K562 (cell line): ENCODE data around the gene ANKRD34A. TPM values are rescaled to one million over a fixed set of nuclear protein-coding genes. Genes with fewer than 3 reads are reported as not detected.
A peak's percentile ranks its signal among the peaks of the same experiment; 100 is the strongest.

Source experiments
- ATF4 ChIP-seq: fragments of 450-650 bp; formaldehyde crosslinking; IDR thresholded peaks from 2 replicates; pipeline ENCODE4 v1.4.0; 2022; ENCODE audit warnings: mild to moderate bottlenecking, moderate library complexity
- CBX1 ChIP-seq: sonication (generic); IDR thresholded peaks from 2 replicates; pipeline ENCODE4 v1.6.1; 2016; ENCODE audit warnings: antibody characterized with exemption, low read depth, mild to moderate bottlenecking
- CEBPG ChIP-seq, 3 experiments: fragments of 200-800 bp in 1 of 3; sonication (Bioruptor generic) in 1 of 3; sonication (generic) in 1 of 3; formaldehyde crosslinking in 1 of 3; IDR thresholded peaks in 2 of 3; conservative IDR thresholded peaks in 1 of 3; 2 replicates each; pipeline versions ENCODE4 v1.6.1 to v1.8.0; 2016 to 2022; ENCODE audit warnings: missing compliant biosample characterization in 2 of 3, missing genetic modification characterization in 2 of 3, mild to moderate bottlenecking in 1 of 3, missing genetic modification reagents in 1 of 3
- CHD2 ChIP-seq: IDR thresholded peaks from 2 replicates; pipeline ENCODE4 v1.6.1; 2011; ENCODE audit warnings: low read depth, low read length
- HDAC3 ChIP-seq: fragments of 450-650 bp; IDR thresholded peaks from 2 replicates; pipeline ENCODE4 v1.6.1; 2018; ENCODE audit warnings: borderline replicate concordance, mild to moderate bottlenecking, moderate library complexity; ENCODE audit not compliant: partially characterized antibody
- HINFP ChIP-seq: fragments of 450-650 bp; conservative IDR thresholded peaks from 2 replicates; pipeline ENCODE4 v1.6.1; 2016; ENCODE audit warnings: missing genetic modification characterization, low read depth, mild to moderate bottlenecking, control low read depth, missing compliant biosample characterization
- HNRNPL ChIP-seq: fragments of 200-400 bp; formaldehyde crosslinking; IDR thresholded peaks from 2 replicates; pipeline ENCODE4 v1.6.1; 2017; ENCODE audit warnings: low read depth, mild to moderate bottlenecking, low read length
- MXD1 ChIP-seq: fragments of 250-450 bp; sonication (Bioruptor Pico); IDR thresholded peaks from 2 replicates; pipeline ENCODE4 v1.8.0; 2021; ENCODE audit warnings: borderline replicate concordance, mild to moderate bottlenecking, moderate library complexity; ENCODE audit not compliant: poor library complexity, severe bottlenecking
- NFRKB ChIP-seq: fragments of 450-650 bp; IDR thresholded peaks from 2 replicates; pipeline ENCODE4 v1.6.1; 2016; ENCODE audit warnings: low read depth
- POLR2G ChIP-seq: fragments of 200-400 bp; formaldehyde crosslinking; IDR thresholded peaks from 2 replicates; pipeline ENCODE4 v1.6.1; 2017; ENCODE audit warnings: low read depth, mild to moderate bottlenecking, antibody characterized with exemption, low read length, moderate library complexity
- TEAD1 ChIP-seq, 2 experiments: fragments of 450-650 bp in 1 of 2; sonication (generic) in 1 of 2; formaldehyde crosslinking; IDR thresholded peaks; 2 replicates each; pipeline versions ENCODE4 v1.4.0 to v1.8.0; 2020 to 2022; ENCODE audit warnings: mild to moderate bottlenecking in 2 of 2, missing genetic modification reagents in 1 of 2
- ZBTB40 ChIP-seq, 2 experiments: fragments of 450-650 bp in 1 of 2; sonication (generic) in 1 of 2; formaldehyde crosslinking in 1 of 2; IDR thresholded peaks; 2 replicates each; pipeline versions ENCODE4 v1.7.1 to v1.9.0; 2016 to 2022; ENCODE audit warnings: inconsistent platforms in 1 of 2, mild to moderate bottlenecking in 1 of 2, missing genetic modification reagents in 1 of 2
- polyA plus RNA-seq, 8 experiments: library from polyadenylated mRNA; depleted of rRNA in 4 of 8; stranded (reverse) in 5 of 8; unstranded in 3 of 8; fragments of >200 nt; fragmentation: Nextera tagmentation in 2 of 8; fragmentation: Illumina TruSeq in 1 of 8; extraction: Ambion mirVana in 2 of 8; extraction: Trizol in 1 of 8; gene quantifications; 2 replicates each; pipeline versions ENCODE4 v1.2.1 to v1.2.3, GENCODE V29; 2011 to 2014; ENCODE audit warnings: inconsistent platforms in 1 of 8, missing spikeins in 1 of 8
- total RNA-seq, 7 experiments: library from RNA; depleted of rRNA in 6 of 7; stranded (reverse); fragments of >200 nt in 6 of 7; fragmentation: Illumina TruSeq in 2 of 7; extraction: Trizol in 2 of 7; gene quantifications; 2 replicates each; pipeline versions ENCODE4 v1.2.1 to v1.2.3, GENCODE V29; 2011 to 2021; ENCODE audit warnings: low replicate concordance in 1 of 7

Gene ANKRD34A
- total and polyA plus RNA-seq, 9 of the 15 experiments (the other 6 are each of a cell fraction or from before 2014, with no cell fraction given), result 0.06 to 1.6 (median 0.43) TPM

- TF ChIP-seq CEBPG (CRISPR knock-in tag; IDR thresholded peaks at IDR 0.05), result peak; percentile 35; the same call in 1 of the 2 replicates
- TF ChIP-seq CEBPG (tag; conservative IDR thresholded peaks at IDR 0.05 in 1 of 2, IDR thresholded peaks at IDR 0.05 in 1 of 2), result no peak
- peak; percentile 99 for TF ChIP-seq HINFP (tag)
- peak; percentile 68 for TF ChIP-seq MXD1 (CRISPR knock-in tag)
- TF ChIP-seq NFRKB, result peak; percentile 96
- peak; percentile 98 for TF ChIP-seq CBX1
- peak in 1 of 2 experiments; percentile 81; a peak in 2 of 4 replicates for TF ChIP-seq TEAD1 (CRISPR knock-in tag; IDR thresholded peaks at IDR 0.05)
- TF ChIP-seq ZBTB40 (IDR thresholded peaks at IDR 0.05), result peak; percentile 40; the same call in 1 of the 2 replicates
- TF ChIP-seq ZBTB40 (CRISPR knock-in tag; IDR thresholded peaks at IDR 0.05), result no peak
- TF ChIP-seq HDAC3, result peak; percentile 93
- peak; percentile 57 for TF ChIP-seq ATF4 (CRISPR knock-in tag)
- peak; percentile 94 for TF ChIP-seq POLR2G
- peak; percentile 81 for TF ChIP-seq CHD2
- TF ChIP-seq HNRNPL, result no peak
Observed at GRCh38 chr1:145996433-145997015, 32.1 kb upstream of the ANKRD34A start, which contains the start of gene TXNIP (continued).
